Urinary bladder (tissue), 4 donors: ENCODE measurements around the gene C15orf62. TPM values are rescaled to one million over a fixed set of nuclear protein-coding genes. Genes with fewer than 3 reads are reported as not detected.

Experiments
- DNase-seq: peaks from one replicate; pipeline ENCODE4 v3.0.0-alpha.2; 2015; ENCODE audit errors: extremely low spot score
- H3K27ac ChIP-seq: one replicate; pipeline ENCODE4 v1.5.1; 2013; ENCODE audit warnings: low read depth, mild to moderate bottlenecking, moderate library complexity
- H3K36me3 ChIP-seq: one replicate; pipeline ENCODE4 v1.6.1; 2013; ENCODE audit warnings: mild to moderate bottlenecking, moderate library complexity; ENCODE audit not compliant: insufficient read depth
- H3K4me1 ChIP-seq: one replicate; pipeline ENCODE4 v1.6.1; 2013; ENCODE audit warnings: mild to moderate bottlenecking, moderate library complexity; ENCODE audit not compliant: insufficient read depth
- H3K4me3 ChIP-seq: one replicate; pipeline ENCODE4 v1.5.1; 2013; ENCODE audit warnings: low read depth, low read length
- WGBS: extraction: QIAGEN DNeasy Blood & Tissue Kit; methylation state at CpG from one replicate; pipeline ENCODE4 v1.1.7; 2013; 5-methylcytosine and 5-hydroxymethylcytosine counted together
- polyA plus RNA-seq: library from polyadenylated mRNA; stranded (reverse); fragments of 200-250 nt; gene quantifications from one replicate; pipeline ENCODE4 v1.2.3, GENCODE V29; 2013
- total RNA-seq: library from RNA; depleted of rRNA; stranded (reverse); fragments of >200 nt; gene quantifications from one replicate; pipeline ENCODE4 v1.2.3, GENCODE V29; 2014
- donor health status: healthy with polysubstance abuse.
- donor health status: healthy.

The C15orf62 gene
- total and polyA plus RNA-seq, 2 donors, result 0.11 to 1.2 TPM

- peak overlapping the region; percentile 79 for H3K27ac ChIP-seq
Measured at GRCh38 chr15:40764629-40765103, 5.1 kb upstream of the C15orf62 start.

GRCh38 chr15:40766194-40766815 is 3.5 kb upstream of the C15orf62 start:
- 67% methylated on average over 7 of the region's 7 CpGs for WGBS
- H3K4me1 ChIP-seq, result no peaks in the 10 kb centered on the region
- no peak overlapping the region for H3K4me3 ChIP-seq
- H3K36me3 ChIP-seq, result no peaks in the 10 kb centered on the region
- DNase-seq, result no peak
- no peak overlapping the region for H3K27ac ChIP-seq

More at GRCh38 chr15:40764629-40765103, 5.1 kb upstream of the C15orf62 start:
- no peaks in the 10 kb centered on the region for H3K4me1 ChIP-seq
- 28% methylated on average over 8 of the region's 8 CpGs for WGBS
- H3K4me3 ChIP-seq, result peak overlapping the region; percentile 47
- H3K36me3 ChIP-seq, result no peaks in the 10 kb centered on the region
- no peak for DNase-seq

- Histone ChIP-seq H3K27ac (no peak overlapping the region), H3K4me1 (no peaks in the 10 kb centered on the region), H3K4me3 (no peak overlapping the region), H3K36me3 (no peaks in the 10 kb centered on the region)
- DNase-seq, result no peak
- WGBS, result 88% methylated on average over 32 of the region's 32 CpGs
Measured at GRCh38 chr15:40766906-40767837, 2.6 kb upstream of the C15orf62 start.

GRCh38 chr15:40767838-40768500 is 1.8 kb upstream of the C15orf62 start:
- DNase-seq, result no peak
- no peak overlapping the region for H3K27ac ChIP-seq
- no peaks in the 10 kb centered on the region for H3K4me1 ChIP-seq

DNA sequence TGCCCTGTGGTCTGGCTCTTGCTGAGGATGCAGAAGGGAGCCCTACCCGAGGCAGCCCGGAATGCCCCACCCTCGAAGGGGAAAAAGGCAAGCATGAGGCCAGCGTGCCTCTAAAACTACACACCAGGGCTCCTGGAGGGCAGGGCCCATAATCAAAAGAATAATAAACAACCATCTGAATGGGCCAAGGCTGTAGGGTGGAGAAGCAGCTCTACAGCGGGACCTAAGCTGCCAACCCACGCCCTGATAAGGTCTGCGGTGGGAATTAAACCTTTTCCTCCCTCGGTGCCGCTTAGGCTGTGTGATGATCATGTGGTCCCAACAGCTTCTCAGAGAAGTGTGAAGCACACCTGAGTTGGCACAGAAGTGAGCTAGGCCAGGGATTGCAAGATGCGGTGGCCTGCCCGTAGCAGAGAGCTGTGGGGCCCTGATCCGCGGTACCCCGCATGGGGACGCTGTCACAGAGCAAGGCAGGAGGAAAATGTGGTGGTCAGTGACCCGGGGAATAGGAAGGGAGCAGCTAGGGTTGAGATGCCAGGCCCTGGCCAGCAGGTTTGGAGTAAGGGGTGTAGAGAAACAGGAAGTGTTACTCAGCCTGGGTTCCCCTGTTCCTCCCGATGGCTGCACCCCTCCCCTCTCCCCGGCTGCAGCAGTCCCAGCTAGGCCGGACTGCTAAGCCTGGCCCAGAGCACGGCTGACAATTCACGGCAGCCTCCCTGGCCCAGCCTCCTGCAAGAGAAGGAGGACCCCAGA is 1.1 kb upstream of the C15orf62 start:
- Histone ChIP-seq H3K4me1 (no peaks in the 10 kb centered on the region), H3K36me3 (no peaks in the 10 kb centered on the region), H3K4me3 (no peak overlapping the region), H3K27ac (peak overlapping the region; percentile 43)
- 73% methylated on average over 21 of the region's 21 CpGs for WGBS
- no peak for DNase-seq

More at GRCh38 chr15:40767838-40768500, 1.8 kb upstream of the C15orf62 start:
- Histone ChIP-seq H3K4me3 (no peak overlapping the region), H3K36me3 (no peaks in the 10 kb centered on the region)
- WGBS, result 89% methylated on average over 29 of the region's 29 CpGs

DNA sequence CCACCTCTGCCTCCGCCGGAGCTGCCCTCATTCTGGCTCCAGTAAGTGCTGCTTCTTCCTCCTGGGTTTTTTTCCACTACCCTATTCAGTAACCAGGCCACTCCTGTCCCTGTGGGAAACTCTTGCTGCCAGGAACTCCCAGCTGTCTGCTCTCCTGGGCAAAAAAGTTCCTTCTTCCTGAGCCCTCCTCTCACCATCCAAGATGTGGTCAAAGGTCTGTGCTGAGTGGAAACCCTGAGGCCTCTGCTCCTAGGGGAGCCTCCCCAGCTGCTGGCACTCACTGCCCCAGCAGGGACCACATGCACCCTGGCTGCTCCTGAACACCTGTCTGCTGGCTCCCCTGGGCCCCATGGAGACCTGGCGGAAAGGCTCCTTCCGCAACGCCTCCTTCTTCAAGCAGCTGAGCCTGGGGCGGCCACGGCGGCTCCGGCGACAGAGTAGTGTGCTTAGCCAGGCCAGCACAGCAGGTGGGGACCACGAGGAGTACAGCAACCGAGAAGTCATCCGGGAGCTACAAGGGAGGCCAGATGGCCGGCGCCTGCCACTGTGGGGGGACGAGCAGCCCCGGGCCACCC is 454 bp downstream of the C15orf62 start:
- WGBS, result 87% methylated on average over 17 of the region's 17 CpGs
- Histone ChIP-seq H3K4me1 (no peaks in the 10 kb centered on the region), H3K4me3 (no peak overlapping the region), H3K36me3 (peaks cover 3% of the 10 kb centered on the region), H3K27ac (no peak overlapping the region)
- DNase-seq, result no peak

DNA sequence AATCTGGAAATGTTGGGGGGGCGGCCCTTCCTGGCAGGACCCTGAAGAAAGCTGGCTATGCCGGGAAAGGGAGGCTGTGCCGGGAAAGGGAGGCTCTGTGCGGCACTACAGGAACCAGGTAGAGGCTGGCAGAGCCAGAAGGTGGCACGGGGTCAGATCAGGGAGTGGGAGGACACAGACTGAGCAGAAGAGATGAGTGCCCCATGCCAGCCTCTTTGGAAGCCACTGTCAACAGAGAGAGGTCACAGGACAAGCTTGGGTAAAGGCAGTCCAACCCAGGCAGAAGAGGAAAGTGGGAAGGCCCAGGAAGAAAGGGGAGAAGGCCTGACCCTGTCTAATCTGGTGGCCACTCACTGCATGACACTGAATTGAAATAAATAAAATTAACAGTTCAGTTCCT is 1.5 kb downstream of the C15orf62 start:
- 96% methylated on average over 5 of the region's 5 CpGs for WGBS
- peaks cover 3% of the 10 kb centered on the region for H3K36me3 ChIP-seq
- no peak overlapping the region for H3K4me3 ChIP-seq
- H3K4me1 ChIP-seq, result no peaks in the 10 kb centered on the region
- no peak overlapping the region for H3K27ac ChIP-seq
- DNase-seq, result no peak

GRCh38 chr15:40772014-40772413 is 2.2 kb downstream of the C15orf62 start:
- Histone ChIP-seq H3K4me3 (no peak overlapping the region), H3K36me3 (peaks cover 3% of the 10 kb centered on the region), H3K27ac (no peak overlapping the region), H3K4me1 (no peaks in the 10 kb centered on the region)
- WGBS, result 84% methylated on average over 13 of the region's 13 CpGs
- DNase-seq, result no peak

DNA sequence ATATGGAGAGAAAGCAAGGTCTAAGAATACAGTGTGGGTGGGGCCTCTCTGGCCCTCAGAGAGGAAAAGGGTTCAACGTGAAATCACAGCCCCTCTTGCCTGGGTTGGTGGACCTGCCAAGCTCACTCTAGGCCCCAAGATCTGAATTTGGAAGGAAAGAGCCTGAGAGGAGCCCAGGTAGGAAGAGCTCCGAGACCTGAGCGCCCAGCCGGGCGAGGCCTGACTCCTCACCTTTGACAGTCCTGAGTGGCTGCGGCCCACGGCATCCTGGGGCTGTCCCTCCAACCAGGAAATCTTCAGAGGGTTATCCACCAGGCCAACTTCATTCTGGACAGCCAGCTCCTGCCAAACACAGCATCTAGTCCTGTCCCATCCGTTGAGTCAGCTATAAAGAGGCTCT is 3.7 kb downstream of the C15orf62 start:
- Histone ChIP-seq H3K4me3 (no peak overlapping the region), H3K4me1 (no peaks in the 10 kb centered on the region), H3K27ac (no peak overlapping the region), H3K36me3 (peaks cover 3% of the 10 kb centered on the region)
- DNase-seq, result no peak
- 93% methylated on average over 8 of the region's 8 CpGs for WGBS

DNA sequence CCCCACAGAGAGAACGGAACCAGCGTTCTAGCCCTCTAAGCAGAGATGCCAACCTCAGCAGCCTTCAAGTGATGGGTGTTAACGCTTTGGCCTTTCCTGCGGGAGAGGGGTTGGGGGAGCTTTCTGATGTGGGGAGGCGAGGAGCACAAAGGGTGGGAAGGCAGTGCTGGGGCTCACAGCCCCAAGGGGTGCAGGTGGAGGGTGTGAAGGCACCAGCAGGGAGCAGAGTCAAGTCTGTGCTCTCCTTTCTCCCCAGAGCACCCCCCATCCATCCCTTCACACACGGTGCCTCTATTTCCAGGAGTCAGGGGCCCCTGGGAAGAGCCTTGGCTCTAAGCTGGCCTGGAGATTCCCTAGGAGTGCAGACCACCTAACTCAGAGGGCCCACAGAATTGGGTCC is 4.1 kb downstream of the C15orf62 start:
- WGBS, result 92% methylated on average over 6 of the region's 6 CpGs
- H3K36me3 ChIP-seq, result peaks cover 3% of the 10 kb centered on the region
- no peaks in the 10 kb centered on the region for H3K4me1 ChIP-seq

DNA sequence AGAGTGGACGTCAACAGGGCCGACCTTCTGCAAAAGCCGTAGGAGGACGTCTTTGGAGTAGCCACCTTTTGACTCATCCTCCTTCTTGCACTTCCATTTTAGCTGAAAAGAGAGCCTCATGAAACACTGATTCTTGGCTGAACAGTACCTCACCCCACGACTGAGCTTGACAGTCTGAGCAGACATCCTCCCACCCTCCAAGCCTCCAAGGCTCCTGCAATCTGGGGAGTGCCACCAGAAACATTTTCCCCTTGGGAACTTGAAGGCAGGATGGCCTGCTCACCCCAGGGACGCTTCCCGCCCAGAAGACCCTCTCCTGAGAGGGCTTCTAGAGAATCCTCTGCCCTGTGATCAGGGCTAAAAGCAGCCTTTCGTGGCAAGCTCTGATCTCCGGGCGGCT is 5.2 kb downstream of the C15orf62 start:
- WGBS, result 93% methylated on average over 10 of the region's 10 CpGs
- Histone ChIP-seq H3K36me3 (peaks cover 3% of the 10 kb centered on the region), H3K27ac (no peak overlapping the region), H3K4me3 (no peak overlapping the region), H3K4me1 (no peaks in the 10 kb centered on the region)
- no peak for DNase-seq

More for the DNA sequence above, 4.1 kb downstream of the C15orf62 start:
- no peak overlapping the region for H3K27ac ChIP-seq
- H3K4me3 ChIP-seq, result no peak overlapping the region
- no peak for DNase-seq

GRCh38 chr15:40775740-40776536 is 6.2 kb downstream of the C15orf62 start:
- H3K36me3 ChIP-seq, result peaks cover 3% of the 10 kb centered on the region
- no peaks in the 10 kb centered on the region for H3K4me1 ChIP-seq
- 96% methylated on average over 14 of the region's 14 CpGs for WGBS
- no peak for DNase-seq
- H3K27ac ChIP-seq, result no peak overlapping the region
- H3K4me3 ChIP-seq, result no peak overlapping the region
